SJSA1 (cell line): ENCODE results near the gene TAS2R43. TPM values are rescaled to one million over a fixed set of nuclear protein-coding genes. Genes with fewer than 3 reads are reported as not detected.
"Not testable (repeated sequence)": the region's sequence is repeated elsewhere in the genome, so short reads cannot be mapped to it uniquely, and the experiment has no call there.

Experiments used
- DNase-seq, 2 experiments: peaks; one replicate each; pipeline ENCODE4 v3.0.0-alpha.2; 2015 to 2020; ENCODE audit warnings: low spot score in 2 of 2, low read depth in 1 of 2
- H3K27ac ChIP-seq: fragments of 250-450 bp; sonication (Bioruptor Pico); 2 replicates; pipeline ENCODE4 v1.5.1; 2020; ENCODE audit warnings: mild to moderate bottlenecking, moderate library complexity
- H3K27me3 ChIP-seq: fragments of 250-450 bp; sonication (Bioruptor Pico); replicated peaks from 2 replicates; pipeline ENCODE4 v1.5.1; 2020; ENCODE audit warnings: mild to moderate bottlenecking, moderate library complexity
- H3K36me3 ChIP-seq: fragments of 250-450 bp; sonication (Bioruptor Pico); 2 replicates; pipeline ENCODE4 v1.5.1; 2020; ENCODE audit warnings: mild to moderate bottlenecking
- H3K4me1 ChIP-seq: fragments of 250-450 bp; sonication (Bioruptor Pico); replicated peaks from 2 replicates; pipeline ENCODE4 v1.6.1; 2021; ENCODE audit warnings: mild to moderate bottlenecking
- H3K4me3 ChIP-seq: fragments of 250-450 bp; sonication (Bioruptor Pico); 2 replicates; pipeline ENCODE4 v1.5.1; 2020; ENCODE audit warnings: mild to moderate bottlenecking
- H3K9me3 ChIP-seq: fragments of 250-450 bp; sonication (Bioruptor Pico); replicated peaks from 2 replicates; pipeline ENCODE4 v1.5.1; 2020; ENCODE audit warnings: mild to moderate bottlenecking
- total RNA-seq: library from RNA; depleted of rRNA; stranded (reverse); fragments of >200 nt; shearing (Covaris generic); gene quantifications from 2 replicates; pipeline ENCODE4 v1.2.3, GENCODE V29; 2014

TAS2R43 gene
- total RNA-seq, 1 experiment from 2014 or later, result 0.29 TPM

DNA sequence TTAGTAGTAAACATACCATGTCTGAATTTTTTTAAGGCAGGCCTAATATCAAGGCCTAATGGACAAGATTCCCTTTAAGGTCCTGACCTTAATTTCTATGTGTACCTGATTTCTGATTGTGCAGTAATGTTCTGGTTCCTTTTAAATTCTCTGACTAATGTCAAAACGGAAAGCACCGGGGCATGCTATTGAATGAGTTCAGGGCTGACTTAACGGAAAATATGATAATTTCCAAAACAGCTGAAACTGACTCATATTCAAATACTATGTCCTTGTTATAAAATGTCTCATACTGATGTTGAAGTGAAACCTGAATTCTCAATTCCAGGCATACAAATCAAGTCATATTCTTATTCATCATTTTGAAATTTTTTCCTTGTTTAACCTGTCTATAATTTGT lies 6.7 kb downstream of the TAS2R43 start:
- no peaks in the 10 kb centered on the region for H3K36me3 ChIP-seq
- no peak for DNase-seq
- no peaks in the 10 kb centered on the region for H3K4me1 ChIP-seq
- H3K4me3 ChIP-seq, result no peak overlapping the region
- no peak overlapping the region for H3K27ac ChIP-seq
- no peaks in the 10 kb centered on the region for H3K27me3 ChIP-seq
- H3K9me3 ChIP-seq, result no peaks in the 10 kb centered on the region

DNA sequence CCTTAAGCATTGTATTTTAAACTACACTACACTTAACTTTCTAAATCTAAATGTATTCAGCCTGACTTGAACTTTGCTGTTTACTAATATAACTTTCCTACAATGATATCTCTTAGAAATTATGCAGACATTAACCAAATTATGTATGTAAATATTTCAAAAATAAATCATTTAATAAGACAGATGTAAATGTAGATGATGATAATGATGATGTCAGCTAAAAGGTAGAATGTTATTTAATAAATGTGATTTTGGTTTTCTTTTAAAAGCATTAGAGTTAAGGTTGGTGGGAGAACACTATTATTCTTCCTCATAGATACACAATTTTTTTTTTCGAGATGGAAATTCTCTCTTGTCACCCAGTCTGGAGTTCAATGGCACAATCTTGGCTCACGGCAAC lies 10.1 kb downstream of the TAS2R43 start:
- H3K9me3 ChIP-seq, result no peaks in the 10 kb centered on the region
- no peaks in the 10 kb centered on the region for H3K36me3 ChIP-seq
- H3K4me3 ChIP-seq, result no peak overlapping the region
- no peak overlapping the region for H3K27ac ChIP-seq
- DNase-seq, result no peak
- H3K27me3 ChIP-seq, result no peaks in the 10 kb centered on the region
- H3K4me1 ChIP-seq, result no peaks in the 10 kb centered on the region

GRCh38 chr12:11078246-11078645 lies 13.9 kb downstream of the TAS2R43 start:
- Histone ChIP-seq H3K4me1 (no peaks in the 10 kb centered on the region), H3K27me3 (no peaks in the 10 kb centered on the region), H3K36me3 (no peaks in the 10 kb centered on the region), H3K9me3 (no peaks in the 10 kb centered on the region), H3K27ac (no peak overlapping the region), H3K4me3 (no peak overlapping the region)
- DNase-seq, result no peak

GRCh38 chr12:11075642-11076041 lies 16.5 kb downstream of the TAS2R43 start:
- H3K4me3 ChIP-seq, result no peak overlapping the region
- H3K9me3 ChIP-seq, result no peaks in the 10 kb centered on the region
- no peaks in the 10 kb centered on the region for H3K27me3 ChIP-seq
- no peak for DNase-seq
- no peak overlapping the region for H3K27ac ChIP-seq
- H3K36me3 ChIP-seq, result no peaks in the 10 kb centered on the region
- no peaks in the 10 kb centered on the region for H3K4me1 ChIP-seq

DNA sequence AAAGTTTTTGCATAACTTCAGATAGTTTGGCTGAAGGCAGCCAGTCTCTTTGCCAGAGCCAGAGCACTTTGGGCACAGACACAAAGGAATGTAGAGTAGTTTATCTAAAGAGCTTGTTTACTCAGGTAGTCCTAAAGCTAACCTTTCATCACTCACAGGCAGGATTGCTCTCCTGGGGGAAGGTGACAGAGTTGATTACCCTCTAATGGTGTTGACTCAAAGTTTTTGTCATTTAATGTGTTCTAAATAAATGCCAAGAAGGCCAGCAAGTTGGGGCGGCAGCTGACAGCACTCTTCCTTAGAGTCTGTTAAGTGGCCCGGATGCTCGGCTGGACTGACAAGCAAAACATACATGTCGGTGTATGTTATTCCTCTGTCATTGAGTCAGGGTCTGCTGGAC lies 20.7 kb downstream of the TAS2R43 start:
- Histone ChIP-seq H3K4me3 (no peak overlapping the region), H3K27me3 (no peaks in the 10 kb centered on the region), H3K9me3 (no peaks in the 10 kb centered on the region), H3K27ac (no peak overlapping the region), H3K36me3 (no peaks in the 10 kb centered on the region), H3K4me1 (no peaks in the 10 kb centered on the region)
- DNase-seq, result no peak

- Histone ChIP-seq H3K9me3 (no peaks in the 10 kb centered on the region), H3K27ac (no peak overlapping the region), H3K4me3 (no peak overlapping the region), H3K36me3 (no peaks in the 10 kb centered on the region), H3K4me1 (no peaks in the 10 kb centered on the region), H3K27me3 (no peaks in the 10 kb centered on the region)
- DNase-seq, result no peak
Observed at GRCh38 chr12:11070999-11071398, 21.1 kb downstream of the TAS2R43 start.

DNA sequence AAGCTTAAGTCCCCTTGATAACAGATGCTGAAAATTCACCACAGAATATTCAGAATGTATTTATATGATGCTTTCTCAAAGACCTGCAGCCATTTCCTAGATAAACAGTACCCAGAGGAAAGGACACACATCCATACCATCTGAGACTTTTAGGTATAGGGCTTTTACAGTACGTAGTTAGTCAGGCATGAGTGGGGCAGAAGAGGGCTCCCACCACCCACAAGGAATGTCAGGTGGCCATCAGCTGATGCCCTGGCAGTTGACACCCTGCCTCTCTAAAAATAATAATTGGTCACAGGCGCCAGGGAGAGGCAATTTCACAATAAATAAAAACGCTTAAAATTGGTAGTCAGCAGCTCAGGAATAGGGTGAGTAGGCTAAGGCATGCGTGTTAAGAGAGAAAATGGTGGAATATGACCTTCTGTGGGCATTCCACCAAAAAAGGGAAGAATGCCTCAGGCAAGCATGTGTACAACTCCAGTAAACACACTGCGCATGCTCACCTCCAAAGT lies 22.2 kb downstream of the TAS2R43 start:
- no peaks in the 10 kb centered on the region for H3K27me3 ChIP-seq

DNA sequence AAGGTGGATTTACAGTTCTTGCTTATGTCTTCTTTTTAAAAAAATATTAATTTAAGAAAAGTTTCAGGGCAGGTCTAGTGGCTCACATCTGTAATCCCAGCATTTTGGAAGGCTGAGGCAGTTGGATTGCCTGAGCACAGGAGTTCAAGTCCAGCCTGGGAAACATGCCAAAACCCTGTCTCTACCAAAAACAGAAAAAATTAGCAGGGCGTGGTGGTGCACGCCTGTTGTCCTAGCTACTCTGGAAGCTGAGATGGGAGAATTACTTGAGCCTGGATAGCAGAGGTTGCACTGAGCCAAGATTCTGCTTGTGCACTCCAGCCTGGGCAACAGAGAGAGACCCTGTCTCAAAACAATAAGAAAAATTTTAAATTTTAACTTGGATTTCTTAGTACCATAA lies 24.6 kb downstream of the TAS2R43 start:
- DNase-seq, result no peak
- Histone ChIP-seq H3K27me3 (no peaks in the 10 kb centered on the region), H3K4me1 (no peaks in the 10 kb centered on the region), H3K27ac (no peak overlapping the region), H3K9me3 (no peaks in the 10 kb centered on the region), H3K4me3 (no peak overlapping the region), H3K36me3 (no peaks in the 10 kb centered on the region)

More for the DNA sequence above, 22.2 kb downstream of the TAS2R43 start:
- H3K27ac ChIP-seq, result no peak overlapping the region
- no peak overlapping the region for H3K4me3 ChIP-seq
- DNase-seq, result no peak
- no peaks in the 10 kb centered on the region for H3K9me3 ChIP-seq
- H3K4me1 ChIP-seq, result no peaks in the 10 kb centered on the region
- H3K36me3 ChIP-seq, result no peaks in the 10 kb centered on the region

GRCh38 chr12:11062194-11062593 lies 29.9 kb downstream of the TAS2R43 start, which contains the start of gene TAS2R46:
TSS of gene TAS2R46 (minus strand) at chr12:11062294. CDS start at chr12:11062294, 0 bp downstream.
- DNase-seq, H3K4me1 ChIP-seq, H3K9me3 ChIP-seq: not testable (repeated sequence)

GRCh38 chr12:11059784-11060183 lies 32.3 kb downstream of the TAS2R43 start:
- Histone ChIP-seq H3K27ac (no peak overlapping the region), H3K4me1 (no peaks in the 10 kb centered on the region), H3K9me3 (no peaks in the 10 kb centered on the region), H3K27me3 (no peaks in the 10 kb centered on the region), H3K36me3 (no peaks in the 10 kb centered on the region), H3K4me3 (no peak overlapping the region)
- no peak for DNase-seq

More at GRCh38 chr12:11062194-11062593, 29.9 kb downstream of the TAS2R43 start, which contains the start of gene TAS2R46:
- H3K36me3 ChIP-seq, H3K27ac ChIP-seq, H3K27me3 ChIP-seq, H3K4me3 ChIP-seq: not testable (repeated sequence)

- no peak overlapping the region for H3K27ac ChIP-seq
- DNase-seq, result no peak
- no peaks in the 10 kb centered on the region for H3K9me3 ChIP-seq
- H3K4me1 ChIP-seq, result no peaks in the 10 kb centered on the region
- H3K27me3 ChIP-seq, result no peaks in the 10 kb centered on the region
- no peaks in the 10 kb centered on the region for H3K36me3 ChIP-seq
- no peak overlapping the region for H3K4me3 ChIP-seq
Observed at GRCh38 chr12:11059041-11059440, 33.1 kb downstream of the TAS2R43 start.

- Histone ChIP-seq H3K27ac (no peak overlapping the region), H3K4me3 (no peak overlapping the region), H3K4me1 (no peaks in the 10 kb centered on the region), H3K9me3 (no peaks in the 10 kb centered on the region), H3K36me3 (peaks cover 5% of the 10 kb centered on the region; the same call in 1 of the 2 replicates), H3K27me3 (no peaks in the 10 kb centered on the region)
- no peak for DNase-seq
Observed at GRCh38 chr12:11055306-11055705, 36.8 kb downstream of the TAS2R43 start.

- not testable (repeated sequence) for H3K27me3 ChIP-seq, H3K4me1 ChIP-seq, H3K9me3 ChIP-seq, DNase-seq, H3K4me3 ChIP-seq, H3K27ac ChIP-seq
- H3K36me3 ChIP-seq, result peaks cover 10% of the 10 kb centered on the region
Observed at GRCh38 chr12:11049806-11050531, 42.1 kb downstream of the TAS2R43 start.

DNA sequence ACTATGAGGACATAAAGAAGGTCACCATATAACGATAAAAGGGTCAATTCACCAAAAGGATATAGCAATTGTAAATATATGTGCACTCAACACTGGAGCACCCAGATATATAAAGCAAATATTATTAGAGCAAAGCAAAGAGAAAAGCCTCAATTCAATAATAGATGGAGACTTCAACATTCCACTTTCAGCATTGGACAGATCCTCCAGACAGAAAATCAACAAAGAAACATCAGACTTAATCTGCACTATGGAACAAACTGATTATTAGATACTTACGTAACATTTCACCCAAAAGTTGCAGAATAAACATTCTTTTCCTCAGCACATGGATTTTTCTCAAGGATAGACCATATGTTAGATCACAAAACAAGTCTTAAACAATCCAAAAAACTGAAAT lies 50.7 kb downstream of the TAS2R43 start:
- H3K36me3 ChIP-seq, H3K9me3 ChIP-seq, H3K4me3 ChIP-seq, H3K27ac ChIP-seq, DNase-seq, H3K4me1 ChIP-seq, H3K27me3 ChIP-seq: not testable (repeated sequence)
